Upper lobe of left lung (tissue), 4 donors: ENCODE measurements around the gene RIBC2.

Experiments used
- CTCF ChIP-seq, 6 experiments: fragments of 450-650 bp in 4 of 6; fragments of 200-600 bp in 2 of 6; sonication (generic) in 2 of 6; IDR thresholded peaks; one replicate each; pipeline ENCODE4 v1.5.1; 2016 to 2019; ENCODE audit warnings: antibody characterized with exemption in 6 of 6
- EP300 ChIP-seq, 4 donors: sonication (generic); formaldehyde crosslinking; IDR thresholded peaks; one replicate each; pipeline ENCODE4 v1.5.1; 2017; ENCODE audit warnings: antibody characterized with exemption in 4 of 4, control low read depth in 2 of 4
- POLR2A ChIP-seq, 4 donors: fragments of 450-650 bp; IDR thresholded peaks; one replicate each; pipeline ENCODE4 v1.5.1; 2016 to 2017; ENCODE audit warnings: antibody characterized with exemption in 4 of 4, mild to moderate bottlenecking in 2 of 4
- POLR2AphosphoS5 ChIP-seq, 2 donors: sonication (generic); formaldehyde crosslinking; IDR thresholded peaks; one replicate each; pipeline ENCODE4 v1.5.1; 2017; ENCODE audit warnings: antibody characterized with exemption in 2 of 2

DNA sequence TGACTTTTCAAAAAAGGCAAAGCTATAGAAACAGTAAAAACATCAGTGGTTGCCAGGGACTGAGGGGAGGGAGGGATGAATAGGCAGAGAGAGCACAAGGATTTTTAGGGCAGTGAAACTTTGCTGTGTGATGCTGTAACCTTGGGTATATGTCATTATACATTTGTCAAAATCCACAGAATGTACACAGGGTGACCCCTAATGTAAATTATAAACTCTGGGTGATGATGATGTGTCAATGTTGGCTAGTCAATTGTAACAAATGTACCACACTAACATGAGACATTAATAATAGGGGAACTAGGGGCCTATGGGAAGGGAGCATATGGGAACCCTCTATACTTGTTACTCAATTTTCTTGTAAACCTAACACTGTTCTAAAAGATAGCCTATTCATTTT lies 24.8 kb downstream of the RIBC2 start:
- no peak for TF ChIP-seq CTCF (IDR thresholded peaks at IDR 0.05)
- no peak for TF ChIP-seq POLR2A (IDR thresholded peaks at IDR 0.05)
- TF ChIP-seq POLR2AphosphoS5 (IDR thresholded peaks at IDR 0.05): no peak
- TF ChIP-seq EP300 (IDR thresholded peaks at IDR 0.05): no peak
